PC-9 (cell line): ENCODE measurements around the gene NACC2. TPM values are rescaled to one million over a fixed set of nuclear protein-coding genes. Genes with fewer than 3 reads are reported as not detected.
A peak's percentile ranks its signal among the peaks of the same experiment; 100 is the strongest.

Experiments
- Bru-seq: library from RNA; stranded (reverse); fragments of 400-500 nt; gene quantifications from one replicate; lab custom pipeline; 2021; lab: Mats Ljungman, UMichigan
- BruChase-seq, 2 experiments: library from RNA; stranded (reverse); fragments of 400-500 nt; gene quantifications; one replicate each; lab custom pipeline; 2021; lab: Mats Ljungman, UMichigan
- BruUV-seq: library from RNA; stranded (reverse); fragments of 400-500 nt; replicated peaks from 2 replicates; lab custom pipeline; 2021; lab: Mats Ljungman, UMichigan
- CTCF ChIA-PET: fragments of 300-600 bp; sonication (Branson Sonifier 250); formaldehyde crosslinking; loops from one replicate; lab custom pipeline; 2022; ENCODE audit warnings: antibody characterized with exemption; lab: Charles Lee
- POLR2A ChIA-PET: fragments of 300-600 bp; sonication (Branson Sonifier 250); formaldehyde crosslinking; loops from one replicate; lab custom pipeline; 2022; ENCODE audit warnings: antibody characterized with exemption; ENCODE audit not compliant: unreplicated experiment; lab: Charles Lee
- DNase-seq, 2 experiments: peaks; one replicate each; pipeline versions ENCODE4 v3.0.0 to v3.0.0-alpha.2; 2015 to 2022; ENCODE audit warnings: mixed read lengths in 1 of 2
- H2AFZ ChIP-seq: fragments of 200-600 bp; sonication (generic); 2 replicates; pipeline ENCODE4 v1.8.1; 2017; ENCODE audit warnings: antibody characterized with exemption
- H3F3A ChIP-seq: fragments of 200-600 bp; sonication (generic); 2 replicates; pipeline ENCODE4 v1.8.1; 2017; ENCODE audit warnings: antibody characterized with exemption, mild to moderate bottlenecking, low read depth; ENCODE audit not compliant: insufficient read depth
- H3K27ac ChIP-seq: fragments of 200-600 bp; sonication (generic); 2 replicates; pipeline ENCODE4 v1.6.1; 2016; ENCODE audit warnings: mixed run types
- H3K27me3 ChIP-seq: fragments of 200-600 bp; sonication (generic); 2 replicates; pipeline ENCODE4 v1.6.1; 2016; ENCODE audit warnings: low read depth, mixed run types; ENCODE audit not compliant: insufficient read depth
- H3K36me3 ChIP-seq: fragments of 200-600 bp; sonication (generic); 2 replicates; pipeline ENCODE4 v1.6.1; 2016; ENCODE audit warnings: low read depth, mixed run types
- H3K4me1 ChIP-seq: fragments of 200-600 bp; sonication (generic); replicated peaks from 2 replicates; pipeline ENCODE4 v1.6.1; 2016; ENCODE audit warnings: mixed run types; ENCODE audit not compliant: insufficient read depth
- H3K4me2 ChIP-seq: fragments of 200-600 bp; sonication (generic); 2 replicates; pipeline ENCODE4 v1.6.1; 2017; ENCODE audit warnings: mixed run types
- H3K4me3 ChIP-seq: fragments of 200-600 bp; sonication (generic); 2 replicates; pipeline ENCODE4 v1.6.1; 2016; ENCODE audit warnings: mixed run types
- H3K79me2 ChIP-seq: fragments of 200-600 bp; sonication (generic); 2 replicates; pipeline ENCODE4 v1.6.1; 2017; ENCODE audit warnings: low read depth, mixed run types
- H3K9me2 ChIP-seq: fragments of 200-600 bp; sonication (generic); 2 replicates; pipeline ENCODE4 v1.8.1; 2017; ENCODE audit warnings: mild to moderate bottlenecking; ENCODE audit not compliant: insufficient read depth
- H3K9me3 ChIP-seq: fragments of 200-600 bp; sonication (generic); 2 replicates; pipeline ENCODE4 v1.8.1; 2016; ENCODE audit warnings: low read depth; ENCODE audit not compliant: insufficient read depth
- H4K20me1 ChIP-seq: fragments of 200-600 bp; sonication (generic); 2 replicates; pipeline ENCODE4 v1.8.1; 2017; ENCODE audit not compliant: insufficient read depth
- EZH2 ChIP-seq: fragments of 200-600 bp; sonication (generic); IDR thresholded peaks from 2 replicates; pipeline ENCODE4 v1.8.0; 2017; ENCODE audit warnings: antibody characterized with exemption, low read depth
- intact Hi-C: fragments of 100-400 bp; cut with micrococcal nuclease; formaldehyde crosslinking; loops from one replicate; pipeline ENCODE4 v1.10.0; 2022; ENCODE audit not compliant: unreplicated experiment
- long read RNA-seq: library from polyadenylated mRNA; stranded (forward); transcript quantifications from one replicate; pipeline ENCODE4 v2.0.0, GENCODE V29; 2022
- total RNA-seq: library from RNA; stranded (reverse); gene quantifications from 2 replicates; pipeline ENCODE4 v1.2.3, GENCODE V29; 2021
- TF ChIP-seq, protein P1 (sequence below): fragments of 200-600 bp; sonication (generic); conservative IDR thresholded peaks from 2 replicates; pipeline ENCODE4 v1.6.1; 2017; ENCODE audit warnings: mixed run types, antibody characterized with exemption, mild to moderate bottlenecking, moderate library complexity

Gene NACC2
- total RNA-seq (22.4 and 23.8 TPM in 2 replicates), Bru-seq, nascent RNA (percentile 69 among the genes with signal in this experiment), BruChase-seq, experiment 1, labeled RNA remaining after a 2-hour chase (percentile 72 among the genes with signal in this experiment), BruChase-seq, experiment 2, labeled RNA remaining after a 6-hour chase (percentile 70 among the genes with signal in this experiment)
- long read RNA-seq, full-length matches to known transcripts: 23 of 36 reads
- long read RNA-seq, partial matches to known transcripts: 0 of 36 reads
- long read RNA-seq, other reads (novel, unspliced or antisense): 13 of 36 reads

DNA sequence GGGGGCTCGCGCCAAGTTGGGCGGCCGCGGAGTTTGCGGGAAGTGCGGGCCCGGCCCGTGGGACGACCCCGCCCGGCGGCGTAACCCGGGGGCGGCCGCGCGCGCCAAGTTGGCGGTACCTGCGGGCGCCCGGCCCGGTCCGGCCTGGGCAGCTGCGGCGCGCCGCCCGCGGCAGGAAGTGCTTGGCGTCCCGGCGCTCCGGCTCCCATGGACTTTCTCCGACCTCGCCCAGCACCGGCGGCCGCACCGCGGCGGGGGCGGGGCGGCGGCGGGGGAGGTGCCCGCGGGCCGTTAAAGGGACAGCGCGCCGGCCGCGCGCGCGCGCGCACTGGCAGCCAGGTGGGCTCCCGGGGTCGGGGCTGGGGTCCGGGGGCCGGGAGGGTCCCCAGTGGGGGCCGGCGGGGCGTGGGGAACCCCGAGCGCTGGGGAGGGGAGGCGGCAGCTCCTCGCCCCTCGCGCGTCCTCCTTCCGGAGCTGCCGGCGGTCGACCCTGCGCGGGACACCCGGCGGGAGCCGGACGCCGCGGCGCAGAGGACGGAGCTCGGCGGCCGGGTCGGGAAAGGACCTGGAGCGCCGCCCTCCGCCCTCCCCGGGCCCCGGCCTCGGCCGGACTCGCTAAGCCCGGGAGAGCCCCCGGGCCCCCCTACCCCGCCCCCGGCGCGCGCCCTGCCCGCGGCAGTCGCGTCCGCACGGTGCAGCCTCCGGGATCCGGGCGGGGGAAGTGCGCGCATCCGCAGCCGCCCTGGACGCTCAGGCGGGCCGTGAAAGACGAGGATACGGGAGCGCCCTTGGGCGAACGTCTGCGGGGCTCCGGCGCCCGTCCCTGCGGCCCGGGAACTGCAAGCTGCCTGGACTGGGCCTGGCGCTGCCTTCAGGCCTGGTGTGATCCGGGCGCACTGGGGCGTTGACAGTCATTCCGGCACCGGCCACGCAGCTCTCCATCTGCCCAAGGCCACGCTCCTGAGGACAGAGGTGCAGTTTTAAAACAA, at the start of gene NACC2:
Gene NACC2 (minus strand): TSS at position 220 of the 989 bp plus-strand sequence. CDS start 44,768 bp downstream, outside the sequence.
- H3K27me3 ChIP-seq: no peaks in the 10 kb centered on the region
- no peaks in the 10 kb centered on the region for H3K9me2 ChIP-seq
- H3K4me1 ChIP-seq: peaks cover 22% of the 10 kb centered on the region
- peak within 1 kb of the TSS; percentile 88 for H3K4me3 ChIP-seq
- BruUV-seq: no TSS peak
- ChIA-PET POLR2A (interaction anchor here (0.9 kb wide), 1 partner anchor 16 kb away, joined by 5 read pairs; no protein-coding TSS in a partner anchor), CTCF (interaction anchor here (0.5 to 1.6 kb wide), 2 partner anchors 27 to 173 kb away, joined by 3 read pairs; no protein-coding TSS in a partner anchor)
- peaks cover 24% of the 10 kb centered on the region for H4K20me1 ChIP-seq
- no peak within 1 kb of the TSS for H3K27ac ChIP-seq
- H3K36me3 ChIP-seq: no peaks in the 10 kb centered on the region
- no peak for TF ChIP-seq EZH2
- TF ChIP-seq, protein P1, sequence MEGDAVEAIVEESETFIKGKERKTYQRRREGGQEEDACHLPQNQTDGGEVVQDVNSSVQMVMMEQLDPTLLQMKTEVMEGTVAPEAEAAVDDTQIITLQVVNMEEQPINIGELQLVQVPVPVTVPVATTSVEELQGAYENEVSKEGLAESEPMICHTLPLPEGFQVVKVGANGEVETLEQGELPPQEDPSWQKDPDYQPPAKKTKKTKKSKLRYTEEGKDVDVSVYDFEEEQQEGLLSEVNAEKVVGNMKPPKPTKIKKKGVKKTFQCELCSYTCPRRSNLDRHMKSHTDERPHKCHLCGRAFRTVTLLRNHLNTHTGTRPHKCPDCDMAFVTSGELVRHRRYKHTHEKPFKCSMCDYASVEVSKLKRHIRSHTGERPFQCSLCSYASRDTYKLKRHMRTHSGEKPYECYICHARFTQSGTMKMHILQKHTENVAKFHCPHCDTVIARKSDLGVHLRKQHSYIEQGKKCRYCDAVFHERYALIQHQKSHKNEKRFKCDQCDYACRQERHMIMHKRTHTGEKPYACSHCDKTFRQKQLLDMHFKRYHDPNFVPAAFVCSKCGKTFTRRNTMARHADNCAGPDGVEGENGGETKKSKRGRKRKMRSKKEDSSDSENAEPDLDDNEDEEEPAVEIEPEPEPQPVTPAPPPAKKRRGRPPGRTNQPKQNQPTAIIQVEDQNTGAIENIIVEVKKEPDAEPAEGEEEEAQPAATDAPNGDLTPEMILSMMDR: no peak
- H3K9me3 ChIP-seq: no peaks in the 10 kb centered on the region
- intact Hi-C loops: loop anchor here (1.0 to 2.0 kb wide), 2 partner anchors 13 to 43 kb away; no protein-coding TSS in a partner anchor
- peaks cover 34% of the 10 kb centered on the region for H3K79me2 ChIP-seq
- H3K4me2 ChIP-seq: peak within 1 kb of the TSS; percentile 90
- H2AFZ ChIP-seq: peak within 1 kb of the TSS; percentile 71; the same call in 1 of the 2 replicates
- DNase-seq: peak; percentile 23 to 78
- peaks cover 17% of the 10 kb centered on the region; the same call in 1 of the 2 replicates for H3F3A ChIP-seq

DNA sequence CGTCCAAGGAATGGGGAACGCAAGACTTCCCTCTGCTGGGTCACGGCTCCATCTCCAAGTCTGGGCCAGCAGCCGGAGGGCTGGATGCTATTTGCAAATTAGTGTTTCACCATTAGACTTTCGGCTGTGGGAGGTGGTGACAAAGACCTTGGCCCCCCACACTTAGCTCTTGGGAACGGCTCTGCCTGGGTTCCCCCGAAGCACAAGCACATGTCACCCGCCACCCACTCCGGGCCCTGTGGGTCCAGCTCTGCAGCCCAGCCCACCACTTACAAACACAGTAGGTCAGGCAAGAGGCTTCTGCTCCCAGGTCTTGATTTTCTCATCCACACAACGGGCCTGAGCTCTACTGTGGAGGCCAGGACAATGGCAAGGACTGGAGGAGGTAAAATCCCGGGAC, 49.4 kb upstream of the NACC2 start:
- Histone ChIP-seq H3K9me2 (no peaks in the 10 kb centered on the region), H3K27ac (no peak overlapping the region), H3K4me2 (no peak overlapping the region), H4K20me1 (no peaks in the 10 kb centered on the region), H3K9me3 (no peaks in the 10 kb centered on the region), H3K36me3 (no peaks in the 10 kb centered on the region), H3F3A (no peaks in the 10 kb centered on the region), H3K4me3 (no peak overlapping the region), H3K4me1 (no peaks in the 10 kb centered on the region), H3K79me2 (no peaks in the 10 kb centered on the region), H2AFZ (no peak overlapping the region), H3K27me3 (peaks cover 52% of the 10 kb centered on the region)
- CTCF ChIA-PET: no interaction called here
- TF ChIP-seq EZH2: no peak
- TF ChIP-seq, protein P1: no peak
- POLR2A ChIA-PET: no interaction called here
- DNase-seq: no peak
- no TSS peak for BruUV-seq
- intact Hi-C loops: loop anchor here (5.0 kb wide), 1 partner anchor 123 kb away; no protein-coding TSS in a partner anchor
